Measurements from ENCODE around the gene AKAP6. TPM values are rescaled to one million over a fixed set of nuclear protein-coding genes. Genes with fewer than 3 reads are reported as not detected.

AKAP6 gene
- total and polyA plus RNA-seq, 7 donors, result 0.60 to 56.2 (median 29.5) TPM; not detected in 1

DNA sequence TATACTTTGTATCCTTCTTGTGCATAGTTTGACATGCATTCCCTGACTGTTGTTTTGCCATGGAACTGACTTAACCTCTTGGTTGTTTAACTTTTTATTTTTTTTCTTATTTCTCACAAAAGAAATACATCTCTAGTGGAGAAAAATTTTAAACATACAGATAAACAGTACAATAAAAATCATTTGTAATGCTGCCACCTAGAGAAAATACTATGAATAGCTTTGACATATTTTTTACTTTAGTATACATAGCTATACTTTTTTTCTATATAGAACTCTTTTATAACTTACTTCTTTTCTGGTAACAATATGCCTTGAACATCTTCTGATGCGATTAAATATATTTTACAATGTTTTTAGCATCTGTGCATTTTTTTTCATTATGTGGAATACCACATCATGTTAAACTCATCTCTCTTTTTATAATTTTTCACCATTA lies 184.5 kb downstream of the AKAP6 start:
- Histone ChIP-seq H3K4me3 (no peak overlapping the region), H3K27me3 (no peaks in the 10 kb centered on the region), H3K4me1 (peaks cover 0 to 51% (median 28%) of the 10 kb centered on the region in 4 donors), H3K9me3 (no peaks in the 10 kb centered on the region), H3K27ac (peak overlapping the region in 2 of 4 donors; percentile 81 to 88), H3K36me3 (no peaks in the 10 kb centered on the region)
- TF ChIP-seq, protein P1, sequence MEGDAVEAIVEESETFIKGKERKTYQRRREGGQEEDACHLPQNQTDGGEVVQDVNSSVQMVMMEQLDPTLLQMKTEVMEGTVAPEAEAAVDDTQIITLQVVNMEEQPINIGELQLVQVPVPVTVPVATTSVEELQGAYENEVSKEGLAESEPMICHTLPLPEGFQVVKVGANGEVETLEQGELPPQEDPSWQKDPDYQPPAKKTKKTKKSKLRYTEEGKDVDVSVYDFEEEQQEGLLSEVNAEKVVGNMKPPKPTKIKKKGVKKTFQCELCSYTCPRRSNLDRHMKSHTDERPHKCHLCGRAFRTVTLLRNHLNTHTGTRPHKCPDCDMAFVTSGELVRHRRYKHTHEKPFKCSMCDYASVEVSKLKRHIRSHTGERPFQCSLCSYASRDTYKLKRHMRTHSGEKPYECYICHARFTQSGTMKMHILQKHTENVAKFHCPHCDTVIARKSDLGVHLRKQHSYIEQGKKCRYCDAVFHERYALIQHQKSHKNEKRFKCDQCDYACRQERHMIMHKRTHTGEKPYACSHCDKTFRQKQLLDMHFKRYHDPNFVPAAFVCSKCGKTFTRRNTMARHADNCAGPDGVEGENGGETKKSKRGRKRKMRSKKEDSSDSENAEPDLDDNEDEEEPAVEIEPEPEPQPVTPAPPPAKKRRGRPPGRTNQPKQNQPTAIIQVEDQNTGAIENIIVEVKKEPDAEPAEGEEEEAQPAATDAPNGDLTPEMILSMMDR (IDR thresholded peaks at IDR 0.05), result peak in 3 of 4 experiments; percentile 32 to 50 (median 44)
- TF ChIP-seq POLR2AphosphoS5 (IDR thresholded peaks at IDR 0.05) (no peak), EP300 (IDR thresholded peaks at IDR 0.05) (no peak)
- intact Hi-C loops (cut with DNase I), result loop anchor here (5.0 kb wide), 3 partner anchors 41 to 436 kb away; partner anchors contain the start of gene ARHGAP5
- no peak for DNase-seq
- WGBS, 2 donors, result 62 to 71% methylated on average over 1 of the region's 1 CpG

DNA sequence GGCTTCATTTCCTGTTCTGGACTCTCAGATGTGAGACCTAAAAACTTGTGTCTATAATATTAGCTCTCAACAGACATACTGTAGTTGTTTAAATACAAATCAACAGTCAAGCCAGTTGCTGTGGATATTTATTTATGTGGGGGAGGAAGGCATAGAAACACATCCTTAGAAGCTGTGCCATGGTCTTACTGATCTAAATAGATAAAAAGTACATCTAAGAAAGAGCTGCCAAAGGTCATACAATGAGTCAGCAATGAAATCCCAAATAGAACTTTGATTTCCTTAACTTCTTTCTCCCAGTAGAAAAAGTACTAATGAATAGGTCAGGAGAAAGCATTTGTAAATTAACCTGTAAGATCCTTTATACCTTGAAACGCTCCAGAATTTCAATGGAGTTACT lies 185.1 kb downstream of the AKAP6 start:
- peak overlapping the region in 1 of 4 donors; percentile 30 for H3K27ac ChIP-seq
- no peaks in the 10 kb centered on the region for H3K27me3 ChIP-seq
- intact Hi-C loops (cut with DNase I), result loop anchor here (5.0 kb wide), 3 partner anchors 42 to 437 kb away; partner anchors contain the start of gene ARHGAP5
- no peak for DNase-seq
- 0% methylated on average over 1 of the region's 1 CpG for WGBS, 2 donors
- no peak overlapping the region for H3K4me3 ChIP-seq
- H3K4me1 ChIP-seq, result peaks cover 0 to 49% (median 27%) of the 10 kb centered on the region in 4 donors
- H3K9me3 ChIP-seq, result no peaks in the 10 kb centered on the region
- H3K36me3 ChIP-seq, result no peaks in the 10 kb centered on the region
- TF ChIP-seq POLR2AphosphoS5 (IDR thresholded peaks at IDR 0.05) (no peak), EP300 (IDR thresholded peaks at IDR 0.05) (no peak), POLR2A (IDR thresholded peaks at IDR 0.05) (no peak)
- TF ChIP-seq, protein P1 (IDR thresholded peaks at IDR 0.05), result no peak

DNA sequence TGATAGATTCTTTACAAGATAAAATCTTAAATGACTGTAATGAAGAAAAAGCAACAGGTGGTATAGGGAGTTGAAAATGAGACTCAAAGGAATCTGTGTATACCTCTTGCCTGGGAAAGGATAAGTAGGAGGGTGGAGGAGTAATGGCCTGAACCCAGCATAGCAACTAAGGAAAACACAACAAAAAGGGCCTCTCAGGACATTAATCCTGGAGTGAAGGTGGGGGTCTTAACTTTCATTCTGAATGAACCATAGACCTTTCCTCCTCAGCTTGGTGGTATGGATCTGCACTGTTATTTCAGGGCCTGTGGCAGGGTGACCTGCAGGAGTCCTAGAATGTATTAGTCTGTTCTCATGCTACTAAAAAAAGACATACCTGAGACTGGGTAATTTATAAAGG lies 185.6 kb downstream of the AKAP6 start:
- Histone ChIP-seq H3K27me3 (no peaks in the 10 kb centered on the region), H3K9me3 (no peaks in the 10 kb centered on the region), H3K27ac (peak overlapping the region in 1 of 4 donors; percentile 30), H3K36me3 (no peaks in the 10 kb centered on the region), H3K4me3 (no peak overlapping the region), H3K4me1 (peaks cover 0 to 45% (median 25%) of the 10 kb centered on the region in 4 donors)
- intact Hi-C loops (cut with DNase I), result loop anchor here (5.0 kb wide), 3 partner anchors 42 to 437 kb away; partner anchors contain the start of gene ARHGAP5
- DNase-seq, result no peak
- TF ChIP-seq POLR2A (IDR thresholded peaks at IDR 0.05) (no peak), POLR2AphosphoS5 (IDR thresholded peaks at IDR 0.05) (no peak), EP300 (IDR thresholded peaks at IDR 0.05) (no peak)
- TF ChIP-seq, protein P1 (IDR thresholded peaks at IDR 0.05), result no peak

GRCh38 chr14:32524609-32525375 lies 195.7 kb downstream of the AKAP6 start:
- Histone ChIP-seq H3K27me3 (no peaks in the 10 kb centered on the region), H3K9me3 (no peaks in the 10 kb centered on the region), H3K27ac (no peak overlapping the region), H3K36me3 (no peaks in the 10 kb centered on the region), H3K4me1 (peaks cover 0 to 13% (median 0%) of the 10 kb centered on the region in 4 donors), H3K4me3 (no peak overlapping the region)
- no peak for DNase-seq
- TF ChIP-seq EP300 (IDR thresholded peaks at IDR 0.05) (no peak), POLR2AphosphoS5 (IDR thresholded peaks at IDR 0.05) (no peak), POLR2A (IDR thresholded peaks at IDR 0.05) (no peak)
- TF ChIP-seq, protein P1 (IDR thresholded peaks at IDR 0.05), result no peak
- WGBS, 2 donors, result 75 to 80% methylated on average over 3 of the region's 3 CpGs
- intact Hi-C loops (cut with DNase I), result no loop called here
